ENCODE measurements around the gene SEC62.
A peak's percentile ranks its signal among the peaks of the same experiment; 100 is the strongest.

DNA sequence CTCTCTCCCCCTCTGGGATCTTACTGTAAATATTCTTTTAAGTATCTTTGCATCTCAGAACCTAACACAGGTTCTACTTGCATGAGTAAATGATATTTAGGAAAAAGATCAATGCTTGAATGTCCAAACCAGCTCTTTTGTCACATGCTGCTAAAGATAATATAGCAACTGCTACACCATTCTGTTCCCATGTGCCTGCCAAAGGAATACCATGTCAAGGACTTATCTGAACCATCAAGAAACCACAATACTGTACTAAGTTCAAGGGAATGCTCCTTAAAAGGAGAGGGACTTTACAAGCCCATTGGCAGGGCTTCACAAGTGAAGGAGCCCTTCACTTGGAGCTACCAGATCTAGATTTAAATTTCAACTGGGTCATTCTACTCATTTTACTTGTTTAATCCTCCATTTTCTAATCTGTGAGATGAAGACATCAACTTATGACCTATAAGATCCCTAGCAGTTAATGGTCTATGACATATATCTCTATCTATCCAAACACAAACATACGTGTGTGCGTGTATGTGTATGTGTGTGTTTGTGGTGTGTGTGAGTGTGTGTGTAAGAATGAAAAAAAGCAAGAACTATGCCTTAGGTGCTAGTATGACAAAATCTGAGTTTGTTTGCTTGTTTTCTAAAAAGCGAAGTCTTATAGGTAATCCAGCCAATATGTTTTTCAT lies 13.0 kb upstream of the SEC62 start:
- TF ChIP-seq CTCF (IDR thresholded peaks at IDR 0.05 in 2 of 3, conservative IDR thresholded peaks at IDR 0.05 in 1 of 3; ENCODE audit: insufficient read depth in 2 of 3, low read depth in 1 of 3, low read length in 3 of 3) (no peak), E2F4 (CRISPR knock-in tag; IDR thresholded peaks at IDR 0.05; ENCODE audit: low read depth) (no peak), ELK1 (CRISPR knock-in tag; IDR thresholded peaks at IDR 0.05) (no peak), SMARCB1 (IDR thresholded peaks at IDR 0.05; ENCODE audit: insufficient read length, low read depth) (no peak), GATAD2B (IDR thresholded peaks at IDR 0.05; ENCODE audit: borderline replicate concordance) (no peak), POLR2A (conservative IDR thresholded peaks at IDR 0.05) (no peak), KLF6 (CRISPR knock-in tag; IDR thresholded peaks at IDR 0.05; ENCODE audit: borderline replicate concordance) (peak; percentile 79; the same call in 1 of the 2 replicates), L3MBTL2 (IDR thresholded peaks at IDR 0.05) (peak; percentile 52; the same call in 1 of the 2 replicates), ZNF408 (CRISPR knock-in tag; IDR thresholded peaks at IDR 0.05; ENCODE audit: low read depth) (no peak), PTRF (tag; IDR thresholded peaks at IDR 0.05) (no peak)
- TF ChIP-seq, protein P1, sequence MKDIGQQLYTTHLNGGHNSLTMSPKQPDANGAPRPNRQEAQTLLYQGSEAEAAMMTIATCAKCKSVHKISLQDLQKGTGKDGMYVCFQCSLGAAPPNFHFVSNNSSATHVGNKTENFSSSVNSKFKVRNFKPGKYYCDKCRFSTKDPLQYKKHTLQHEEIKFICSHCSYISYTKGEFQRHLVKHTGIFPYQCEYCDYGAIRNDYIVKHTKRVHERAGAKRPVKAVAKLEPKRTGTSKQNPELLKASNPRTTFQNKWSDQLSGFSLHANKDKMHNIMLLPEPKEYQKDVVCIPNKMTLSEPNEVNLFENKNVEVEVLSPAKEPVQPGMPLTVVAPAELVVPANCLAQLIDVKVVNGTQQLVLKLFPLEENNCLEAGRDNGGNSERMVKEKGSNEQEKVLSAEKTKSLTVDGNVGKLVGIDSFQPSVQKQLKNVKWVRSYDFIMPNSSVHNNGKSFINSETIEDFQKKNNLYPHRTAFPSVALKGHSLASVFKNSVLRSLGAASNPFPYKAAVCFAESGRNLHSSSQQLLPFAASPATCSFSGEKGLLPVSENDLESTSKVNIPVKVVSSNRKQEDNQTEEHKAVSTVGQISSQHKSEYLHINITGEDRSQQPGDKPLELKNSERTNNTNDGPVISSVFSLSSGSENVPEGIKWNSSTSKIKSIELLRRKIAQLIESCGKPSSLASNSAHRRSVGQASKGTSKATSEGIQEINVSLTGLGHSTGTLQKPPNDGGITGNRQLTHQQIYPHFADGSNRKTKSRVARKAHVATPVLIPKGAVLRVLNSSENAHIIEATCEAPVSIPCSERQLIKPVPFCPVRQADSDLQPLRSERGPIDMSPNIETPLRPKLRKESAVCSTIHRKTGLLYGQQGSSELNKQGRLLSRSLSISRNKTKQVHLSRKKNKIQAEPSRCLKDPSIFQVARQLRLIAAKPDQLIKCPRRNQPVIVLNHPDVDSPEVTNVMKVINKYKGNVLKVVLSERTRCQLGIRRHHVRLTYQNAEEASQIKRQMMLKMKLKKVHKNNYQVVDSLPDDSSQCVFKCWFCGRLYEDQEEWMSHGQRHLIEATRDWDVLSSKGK (CRISPR knock-in tag; IDR thresholded peaks at IDR 0.05), result no peak
- TF ChIP-seq, protein P2, sequence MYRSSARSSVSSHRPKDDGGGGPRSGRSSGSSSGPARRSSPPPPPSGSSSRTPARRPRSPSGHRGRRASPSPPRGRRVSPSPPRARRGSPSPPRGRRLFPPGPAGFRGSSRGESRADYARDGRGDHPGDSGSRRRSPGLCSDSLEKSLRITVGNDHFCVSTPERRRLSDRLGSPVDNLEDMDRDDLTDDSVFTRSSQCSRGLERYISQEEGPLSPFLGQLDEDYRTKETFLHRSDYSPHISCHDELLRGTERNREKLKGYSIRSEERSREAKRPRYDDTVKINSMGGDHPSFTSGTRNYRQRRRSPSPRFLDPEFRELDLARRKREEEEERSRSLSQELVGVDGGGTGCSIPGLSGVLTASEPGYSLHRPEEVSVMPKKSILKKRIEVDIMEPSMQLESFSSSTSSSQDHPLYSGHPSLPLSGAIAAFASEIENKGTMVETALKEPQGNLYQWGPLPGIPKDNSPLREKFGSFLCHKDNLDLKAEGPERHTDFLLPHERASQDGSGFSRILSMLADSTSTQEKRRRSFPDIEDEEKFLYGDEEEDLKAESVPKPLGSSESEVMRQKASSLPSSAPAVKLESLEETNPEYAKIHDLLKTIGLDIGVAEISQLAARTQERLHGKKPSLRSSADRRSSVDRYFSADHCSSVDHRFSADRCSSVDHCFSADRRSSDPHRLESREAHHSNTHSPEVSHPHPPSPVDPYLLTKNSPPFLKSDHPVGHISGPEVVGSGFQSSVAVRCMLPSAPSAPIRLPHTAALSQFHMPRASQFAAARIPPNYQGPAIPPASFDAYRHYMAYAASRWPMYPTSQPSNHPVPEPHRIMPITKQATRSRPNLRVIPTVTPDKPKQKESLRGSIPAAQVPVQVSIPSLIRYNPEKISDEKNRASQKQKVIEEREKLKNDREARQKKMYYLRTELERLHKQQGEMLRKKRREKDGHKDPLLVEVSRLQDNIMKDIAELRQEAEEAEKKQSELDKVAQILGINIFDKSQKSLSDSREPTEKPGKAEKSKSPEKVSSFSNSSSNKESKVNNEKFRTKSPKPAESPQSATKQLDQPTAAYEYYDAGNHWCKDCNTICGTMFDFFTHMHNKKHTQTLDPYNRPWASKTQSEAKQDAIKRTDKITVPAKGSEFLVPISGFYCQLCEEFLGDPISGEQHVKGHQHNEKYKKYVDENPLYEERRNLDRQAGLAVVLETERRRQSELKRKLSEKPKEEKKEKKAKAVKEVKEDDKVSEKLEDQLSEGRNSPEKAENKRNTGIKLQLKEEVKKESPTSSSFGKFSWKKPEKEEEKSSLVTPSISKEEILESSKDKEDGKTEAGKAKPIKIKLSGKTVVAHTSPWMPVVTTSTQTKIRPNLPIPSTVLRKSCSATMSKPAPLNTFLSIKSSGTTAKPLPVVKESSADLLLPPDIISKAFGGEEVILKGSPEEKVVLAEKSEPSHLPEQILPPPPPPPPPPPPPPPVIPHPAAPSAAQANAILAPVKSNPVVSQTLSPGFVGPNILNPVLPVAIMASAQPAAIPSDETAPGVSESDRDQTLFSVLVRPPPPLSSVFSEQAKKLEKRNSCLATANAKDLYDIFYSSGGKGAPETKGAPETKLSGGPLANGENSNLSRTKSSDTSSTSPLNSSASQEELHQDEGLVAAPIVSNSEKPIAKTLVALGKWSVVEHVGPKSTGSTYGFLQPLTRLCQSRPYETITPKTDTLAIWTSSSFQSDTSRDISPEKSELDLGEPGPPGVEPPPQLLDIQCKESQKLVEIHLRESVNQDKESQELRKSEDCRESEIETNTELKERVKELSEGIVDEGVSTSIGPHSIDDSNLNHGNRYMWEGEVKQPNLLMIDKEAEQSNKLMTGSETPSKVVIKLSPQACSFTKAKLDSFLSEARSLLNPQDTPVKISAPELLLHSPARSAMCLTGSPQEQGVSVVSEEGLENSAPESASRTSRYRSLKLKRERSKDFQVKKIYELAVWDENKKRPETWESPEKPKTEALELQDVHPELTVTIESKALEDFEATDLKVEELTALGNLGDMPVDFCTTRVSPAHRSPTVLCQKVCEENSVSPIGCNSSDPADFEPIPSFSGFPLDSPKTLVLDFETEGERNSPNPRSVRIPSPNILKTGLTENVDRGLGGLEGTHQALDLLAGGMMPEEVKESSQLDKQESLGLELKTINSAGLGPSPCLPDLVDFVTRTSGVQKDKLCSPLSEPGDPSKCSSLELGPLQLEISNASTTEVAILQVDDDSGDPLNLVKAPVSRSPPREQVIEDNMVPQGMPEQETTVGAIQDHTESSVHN (IDR thresholded peaks at IDR 0.05; ENCODE audit: borderline replicate concordance in 1 of 2, low read depth in 1 of 2), result no peak
